C4-2B (cell line): ENCODE measurements around the gene LPCAT2.

Experiments used
- CTCF ChIP-seq: fragments of 450-650 bp; conservative IDR thresholded peaks from 2 replicates; pipeline ENCODE4 v1.5.1; 2017; ENCODE audit warnings: mild to moderate bottlenecking
- ZFX ChIP-seq: fragments of 450-650 bp; IDR thresholded peaks from 2 replicates; pipeline ENCODE4 v1.6.1; 2017

GRCh38 chr16:55569025-55569424 is 60.2 kb downstream of the LPCAT2 start:
- TF ChIP-seq CTCF (no peak), ZFX (no peak)
